Thoracic aorta (tissue), 2 donors: Measurements from ENCODE around the gene GIMD1. TPM values are rescaled to one million over a fixed set of nuclear protein-coding genes. Genes with fewer than 3 reads are reported as not detected.

Experiments
- ATAC-seq: fragments of 150-250 bp; one replicate; pipeline ENCODE4 v1.8.0; 2017; ENCODE audit warnings: low read depth; ENCODE audit not compliant: insufficient number of reproducible peaks, low FRiP score
- DNase-seq: peaks from one replicate; pipeline ENCODE4 v3.0.0-alpha.2; 2020; ENCODE audit warnings: low spot score
- H3K27ac ChIP-seq, 2 donors: fragments of 200-600 bp; sonication (generic); 1 replicate in 1 of 2; 2 replicates in 1 of 2; pipeline ENCODE4 v1.5.1; 2016; ENCODE audit warnings: mild to moderate bottlenecking in 2 of 2, moderate library complexity in 2 of 2
- H3K27me3 ChIP-seq: fragments of 200-600 bp; sonication (generic); replicated peaks from 2 replicates; pipeline ENCODE4 v1.6.0; 2016; ENCODE audit warnings: mild to moderate bottlenecking; ENCODE audit not compliant: insufficient read depth
- H3K36me3 ChIP-seq: fragments of 200-600 bp; sonication (generic); one replicate; pipeline ENCODE4 v1.5.1; 2016
- H3K4me1 ChIP-seq, 2 donors: fragments of 200-600 bp; sonication (generic); 1 replicate in 1 of 2; 2 replicates in 1 of 2; pipeline versions ENCODE4 v1.5.1 to v1.6.0; 2016; ENCODE audit warnings: low read depth in 2 of 2, mild to moderate bottlenecking in 1 of 2; ENCODE audit not compliant: control insufficient read depth in 1 of 2
- H3K4me3 ChIP-seq: fragments of 200-600 bp; sonication (generic); 2 replicates; pipeline ENCODE4 v1.5.1; 2016; ENCODE audit warnings: mild to moderate bottlenecking
- H3K9me3 ChIP-seq: fragments of 200-600 bp; sonication (generic); 2 replicates; pipeline ENCODE4 v1.5.1; 2016
- total RNA-seq, 2 donors: library from RNA; depleted of rRNA; stranded (reverse); fragments of >200 nt; gene quantifications; one replicate each; pipeline versions ENCODE4 v1.1.0 to v1.2.3, GENCODE V29; 2016
- TF ChIP-seq, protein P1 (sequence below): fragments of 200-600 bp; sonication (generic); IDR thresholded peaks from one replicate; pipeline ENCODE4 v1.5.1; 2019; ENCODE audit warnings: antibody characterized with exemption

Gene GIMD1
- total RNA-seq, 2 donors from 2014 or later, result not detected

DNA sequence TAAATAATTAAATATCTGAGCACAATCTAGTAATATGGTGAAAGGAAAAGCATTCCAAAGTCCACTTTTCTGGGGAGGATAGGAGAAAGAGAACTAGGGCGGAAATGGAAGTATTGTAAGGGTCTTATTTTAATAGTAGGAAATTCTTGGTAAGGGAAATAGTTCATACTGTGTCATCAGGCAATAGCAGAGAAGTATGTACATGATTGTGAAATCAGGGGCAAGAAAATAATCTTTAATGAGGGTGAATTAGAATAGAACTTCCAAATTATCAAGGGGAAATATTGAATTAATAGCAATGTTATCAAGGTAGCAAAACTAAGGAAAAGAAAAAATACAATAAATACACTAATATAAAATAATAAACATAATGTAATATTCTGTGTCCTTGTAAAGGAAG is 14.8 kb downstream of the GIMD1 start:
- peaks cover 7% of the 10 kb centered on the region for H3K36me3 ChIP-seq
- no peaks in the 10 kb centered on the region for H3K9me3 ChIP-seq
- H3K4me1 ChIP-seq, result peaks cover 7 to 14% of the 10 kb centered on the region in 2 donors
- ATAC-seq, result no peak
- TF ChIP-seq, protein P1, sequence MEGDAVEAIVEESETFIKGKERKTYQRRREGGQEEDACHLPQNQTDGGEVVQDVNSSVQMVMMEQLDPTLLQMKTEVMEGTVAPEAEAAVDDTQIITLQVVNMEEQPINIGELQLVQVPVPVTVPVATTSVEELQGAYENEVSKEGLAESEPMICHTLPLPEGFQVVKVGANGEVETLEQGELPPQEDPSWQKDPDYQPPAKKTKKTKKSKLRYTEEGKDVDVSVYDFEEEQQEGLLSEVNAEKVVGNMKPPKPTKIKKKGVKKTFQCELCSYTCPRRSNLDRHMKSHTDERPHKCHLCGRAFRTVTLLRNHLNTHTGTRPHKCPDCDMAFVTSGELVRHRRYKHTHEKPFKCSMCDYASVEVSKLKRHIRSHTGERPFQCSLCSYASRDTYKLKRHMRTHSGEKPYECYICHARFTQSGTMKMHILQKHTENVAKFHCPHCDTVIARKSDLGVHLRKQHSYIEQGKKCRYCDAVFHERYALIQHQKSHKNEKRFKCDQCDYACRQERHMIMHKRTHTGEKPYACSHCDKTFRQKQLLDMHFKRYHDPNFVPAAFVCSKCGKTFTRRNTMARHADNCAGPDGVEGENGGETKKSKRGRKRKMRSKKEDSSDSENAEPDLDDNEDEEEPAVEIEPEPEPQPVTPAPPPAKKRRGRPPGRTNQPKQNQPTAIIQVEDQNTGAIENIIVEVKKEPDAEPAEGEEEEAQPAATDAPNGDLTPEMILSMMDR, result no peak
- no peak for DNase-seq
- H3K27me3 ChIP-seq, result no peaks in the 10 kb centered on the region
- no peak overlapping the region for H3K4me3 ChIP-seq
- no peak overlapping the region for H3K27ac ChIP-seq

GRCh38 chr4:106351016-106351415 is 17.6 kb downstream of the GIMD1 start:
- TF ChIP-seq, protein P1, result no peak
- H3K9me3 ChIP-seq, result no peaks in the 10 kb centered on the region
- H3K27ac ChIP-seq, result no peak overlapping the region
- H3K4me3 ChIP-seq, result no peak overlapping the region
- ATAC-seq (no peak), DNase-seq (no peak)
- no peaks in the 10 kb centered on the region for H3K27me3 ChIP-seq
- H3K4me1 ChIP-seq, result peaks cover 7 to 13% of the 10 kb centered on the region in 2 donors
- H3K36me3 ChIP-seq, result peaks cover 11% of the 10 kb centered on the region

- no peaks in the 10 kb centered on the region for H3K9me3 ChIP-seq
- peaks cover 0 to 7% of the 10 kb centered on the region in 2 donors for H3K4me1 ChIP-seq
- H3K27me3 ChIP-seq, result no peaks in the 10 kb centered on the region
- no peak overlapping the region for H3K4me3 ChIP-seq
- TF ChIP-seq, protein P1, result no peak
- peaks cover 5% of the 10 kb centered on the region for H3K36me3 ChIP-seq
- ATAC-seq (no peak), DNase-seq (no peak)
- H3K27ac ChIP-seq, result no peak overlapping the region
These were observed 21.4 kb downstream of the GIMD1 start for GRCh38 chr4:106347167-106347566.

GRCh38 chr4:106344647-106344970 is 24.0 kb downstream of the GIMD1 start:
- TF ChIP-seq, protein P1, result no peak
- Histone ChIP-seq H3K4me3 (no peak overlapping the region), H3K36me3 (peaks cover 8% of the 10 kb centered on the region), H3K27ac (no peak overlapping the region), H3K27me3 (no peaks in the 10 kb centered on the region), H3K4me1 (peaks cover 0 to 7% of the 10 kb centered on the region in 2 donors), H3K9me3 (no peaks in the 10 kb centered on the region)
- ATAC-seq (no peak), DNase-seq (no peak)

GRCh38 chr4:106343865-106344646 is 24.5 kb downstream of the GIMD1 start:
- no peak for DNase-seq
- H3K27me3 ChIP-seq, result no peaks in the 10 kb centered on the region
- peaks cover 8% of the 10 kb centered on the region for H3K36me3 ChIP-seq
- H3K4me1 ChIP-seq, result peaks cover 0 to 7% of the 10 kb centered on the region in 2 donors
- no peak for ATAC-seq
- H3K27ac ChIP-seq, result no peak overlapping the region
- no peaks in the 10 kb centered on the region for H3K9me3 ChIP-seq
- no peak overlapping the region for H3K4me3 ChIP-seq
- TF ChIP-seq, protein P1, result no peak
